ENCODE results near the gene DUT.
"Not testable (repeated sequence)": the region's sequence is repeated elsewhere in the genome, so short reads cannot be mapped to it uniquely, and the experiment has no call there.

Gene DUT

GRCh38 chr15:48330855-48331795 is at the start of gene DUT:
Gene DUT (plus strand): TSS chr15:48331429. CDS start chr15:48331516, 87 bp downstream.
- peak; percentile 74 for DNase-seq

GRCh38 chr15:48281674-48282073 is 49.6 kb upstream of the DUT start:
- no peak for DNase-seq

GRCh38 chr15:48282216-48282615 is 49.0 kb upstream of the DUT start:
- DNase-seq: no peak

- peak; percentile 14 for DNase-seq
These were observed 47.7 kb upstream of the DUT start for GRCh38 chr15:48283396-48284145.

- DNase-seq: peak; percentile 41
These were observed 45.7 kb upstream of the DUT start for GRCh38 chr15:48285329-48286214.

- no peak for DNase-seq
These were observed 41.6 kb upstream of the DUT start for GRCh38 chr15:48289628-48290027.

- no peak for DNase-seq
These were observed 38.8 kb upstream of the DUT start for GRCh38 chr15:48292458-48292857.

GRCh38 chr15:48297668-48298067 is 33.6 kb upstream of the DUT start:
- DNase-seq: no peak

- no peak for DNase-seq
These were observed 32.3 kb upstream of the DUT start for GRCh38 chr15:48298914-48299313.

- DNase-seq: no peak
These were observed 31.2 kb upstream of the DUT start for GRCh38 chr15:48300038-48300437.

- DNase-seq: no peak
These were observed 26.8 kb upstream of the DUT start for GRCh38 chr15:48304398-48304797.

- DNase-seq: no peak
These were observed 24.6 kb upstream of the DUT start for GRCh38 chr15:48306639-48307038.

GRCh38 chr15:48307586-48307985 is 23.6 kb upstream of the DUT start:
- DNase-seq: no peak

GRCh38 chr15:48309740-48310139 is 21.5 kb upstream of the DUT start:
- no peak for DNase-seq

GRCh38 chr15:48313216-48313615 is 18.0 kb upstream of the DUT start:
- DNase-seq: no peak

GRCh38 chr15:48315041-48315440 is 16.2 kb upstream of the DUT start:
- no peak for DNase-seq

GRCh38 chr15:48317221-48317620 is 14.0 kb upstream of the DUT start:
- DNase-seq: no peak

- DNase-seq: no peak
These were observed 13.1 kb upstream of the DUT start for GRCh38 chr15:48318131-48318530.

GRCh38 chr15:48323294-48323693 is 7.9 kb upstream of the DUT start:
- no peak for DNase-seq

- no peak for DNase-seq
These were observed 6.3 kb upstream of the DUT start for GRCh38 chr15:48324949-48325348.

GRCh38 chr15:48325400-48325799 is 5.8 kb upstream of the DUT start:
- DNase-seq: no peak

- DNase-seq: not testable (repeated sequence)
These were observed 5.0 kb upstream of the DUT start for GRCh38 chr15:48326180-48326579.

Measured in NCI-H2171 (cell line).